HG02610 (cell line): ENCODE results near the gene BLM.
A peak's percentile ranks its signal among the peaks of the same experiment; 100 is the strongest.

Experiments used
- ATAC-seq: cut with Tn5 transposase; IDR thresholded peaks from one replicate; pipeline ENCODE4 v1.9.1; 2021; ENCODE audit warnings: mild to moderate bottlenecking, moderate library complexity; ENCODE audit not compliant: unreplicated experiment

BLM gene

GRCh38 chr15:90691369-90691768 lies 25.8 kb upstream of the BLM start:
- ATAC-seq, result no peak

GRCh38 chr15:90691982-90692773 lies 25.0 kb upstream of the BLM start:
- peak; percentile 57 for ATAC-seq

GRCh38 chr15:90694987-90695386 lies 22.2 kb upstream of the BLM start:
- no peak for ATAC-seq

- ATAC-seq, result no peak
These were observed 20.0 kb upstream of the BLM start for GRCh38 chr15:90697175-90697574.

GRCh38 chr15:90698629-90699028 lies 18.5 kb upstream of the BLM start:
- no peak for ATAC-seq

- no peak for ATAC-seq
These were observed 16.1 kb upstream of the BLM start for GRCh38 chr15:90701048-90701447.

GRCh38 chr15:90701880-90702630 lies 15.1 kb upstream of the BLM start:
- no peak for ATAC-seq

GRCh38 chr15:90703455-90703854 lies 13.7 kb upstream of the BLM start:
- no peak for ATAC-seq

- ATAC-seq, result no peak
These were observed 11.9 kb upstream of the BLM start for GRCh38 chr15:90705212-90705611.

GRCh38 chr15:90706394-90707327 lies 10.5 kb upstream of the BLM start:
- ATAC-seq, result no peak

GRCh38 chr15:90707489-90707888 lies 9.7 kb upstream of the BLM start:
- no peak for ATAC-seq

GRCh38 chr15:90708516-90708915 lies 8.6 kb upstream of the BLM start:
- ATAC-seq, result no peak

GRCh38 chr15:90709278-90709677 lies 7.9 kb upstream of the BLM start:
- no peak for ATAC-seq

- no peak for ATAC-seq
These were observed 6.6 kb upstream of the BLM start for GRCh38 chr15:90710436-90711027.

GRCh38 chr15:90711418-90711824 lies 5.7 kb upstream of the BLM start:
- ATAC-seq, result no peak

- ATAC-seq, result no peak
These were observed 5.3 kb upstream of the BLM start for GRCh38 chr15:90711842-90712241.

- ATAC-seq, result no peak
These were observed 4.1 kb upstream of the BLM start for GRCh38 chr15:90713081-90713480.

- ATAC-seq, result no peak
These were observed 700 bp upstream of the BLM start for GRCh38 chr15:90716317-90716975.

- no peak for ATAC-seq
These were observed 1.1 kb downstream of the BLM start for GRCh38 chr15:90718232-90718631.

- no peak for ATAC-seq
These were observed 3.0 kb downstream of the BLM start for GRCh38 chr15:90720131-90720530.
